ENCODE results near the gene ZFYVE27.

The ZFYVE27 gene

GRCh38 chr10:97761331-97761865, 24.5 kb downstream of the ZFYVE27 start:
- Histone ChIP-seq H3K9me3 (ENCODE audit: low read depth, low read length) (no peaks in the 10 kb centered on the region), H3K4me3 (no peak overlapping the region), H3K27ac (no peak overlapping the region), H3K9ac (ENCODE audit: insufficient read length) (no peak overlapping the region), H3K36me3 (ENCODE audit: insufficient read depth, low read length) (no peaks in the 10 kb centered on the region)
- TF ChIP-seq FOXP2 (optimal IDR thresholded peaks at IDR 0.05; ENCODE audit: control extremely low read depth, extremely low read length, insufficient read depth) (no peak), POLR2AphosphoS5 (IDR thresholded peaks at IDR 0.05; ENCODE audit: borderline replicate concordance, low read depth, low read length) (no peak), EZH2 (IDR thresholded peaks at IDR 0.05) (no peak)
- DNase-seq (ENCODE audit: low read depth, low spot score): no peak

- TF ChIP-seq EZH2 (IDR thresholded peaks at IDR 0.05) (no peak), FOXP2 (optimal IDR thresholded peaks at IDR 0.05; ENCODE audit: control extremely low read depth, extremely low read length, insufficient read depth) (no peak), POLR2AphosphoS5 (IDR thresholded peaks at IDR 0.05; ENCODE audit: borderline replicate concordance, low read depth, low read length) (no peak)
- no peak for DNase-seq (ENCODE audit: low read depth, low spot score)
Observed at GRCh38 chr10:97762056-97762455, 25.1 kb downstream of the ZFYVE27 start.

GRCh38 chr10:97762816-97763215, 25.9 kb downstream of the ZFYVE27 start:
- TF ChIP-seq POLR2AphosphoS5 (IDR thresholded peaks at IDR 0.05; ENCODE audit: borderline replicate concordance, low read depth, low read length) (no peak), EZH2 (IDR thresholded peaks at IDR 0.05) (no peak), FOXP2 (optimal IDR thresholded peaks at IDR 0.05; ENCODE audit: control extremely low read depth, extremely low read length, insufficient read depth) (no peak)
- H3K9ac ChIP-seq (ENCODE audit: insufficient read length): no peak overlapping the region
- H3K27ac ChIP-seq: no peak overlapping the region
- no peaks in the 10 kb centered on the region for H3K36me3 ChIP-seq (ENCODE audit: insufficient read depth, low read length)
- no peaks in the 10 kb centered on the region for H3K9me3 ChIP-seq (ENCODE audit: low read depth, low read length)
- no peak overlapping the region for H3K4me3 ChIP-seq
- DNase-seq (ENCODE audit: low read depth, low spot score): no peak

More at GRCh38 chr10:97762056-97762455, 25.1 kb downstream of the ZFYVE27 start:
- H3K9ac ChIP-seq (ENCODE audit: insufficient read length): no peak overlapping the region
- H3K9me3 ChIP-seq (ENCODE audit: low read depth, low read length): no peaks in the 10 kb centered on the region
- H3K36me3 ChIP-seq (ENCODE audit: insufficient read depth, low read length): no peaks in the 10 kb centered on the region
- H3K27ac ChIP-seq: no peak overlapping the region
- no peak overlapping the region for H3K4me3 ChIP-seq

GRCh38 chr10:97763411-97763810, 26.5 kb downstream of the ZFYVE27 start:
- Histone ChIP-seq H3K4me3 (no peak overlapping the region), H3K9me3 (ENCODE audit: low read depth, low read length) (no peaks in the 10 kb centered on the region), H3K27ac (no peak overlapping the region), H3K9ac (ENCODE audit: insufficient read length) (no peak overlapping the region), H3K36me3 (ENCODE audit: insufficient read depth, low read length) (no peaks in the 10 kb centered on the region)
- DNase-seq (ENCODE audit: low read depth, low spot score): no peak
- TF ChIP-seq POLR2AphosphoS5 (IDR thresholded peaks at IDR 0.05; ENCODE audit: borderline replicate concordance, low read depth, low read length) (no peak), EZH2 (IDR thresholded peaks at IDR 0.05) (no peak), FOXP2 (optimal IDR thresholded peaks at IDR 0.05; ENCODE audit: control extremely low read depth, extremely low read length, insufficient read depth) (no peak)

- Histone ChIP-seq H3K9me3 (ENCODE audit: low read depth, low read length) (no peaks in the 10 kb centered on the region), H3K4me3 (no peak overlapping the region), H3K36me3 (ENCODE audit: insufficient read depth, low read length) (no peaks in the 10 kb centered on the region), H3K9ac (ENCODE audit: insufficient read length) (no peak overlapping the region), H3K27ac (no peak overlapping the region)
- no peak for DNase-seq (ENCODE audit: low read depth, low spot score)
- TF ChIP-seq FOXP2 (optimal IDR thresholded peaks at IDR 0.05; ENCODE audit: control extremely low read depth, extremely low read length, insufficient read depth) (no peak), POLR2AphosphoS5 (IDR thresholded peaks at IDR 0.05; ENCODE audit: borderline replicate concordance, low read depth, low read length) (no peak), EZH2 (IDR thresholded peaks at IDR 0.05) (no peak)
Observed at GRCh38 chr10:97763947-97764346, 27.0 kb downstream of the ZFYVE27 start.

- DNase-seq (ENCODE audit: low read depth, low spot score): no peak
- H3K36me3 ChIP-seq (ENCODE audit: insufficient read depth, low read length): no peaks in the 10 kb centered on the region
- no peak for TF ChIP-seq POLR2AphosphoS5 (IDR thresholded peaks at IDR 0.05; ENCODE audit: borderline replicate concordance, low read depth, low read length)
- TF ChIP-seq EZH2 (IDR thresholded peaks at IDR 0.05): no peak
- no peak for TF ChIP-seq FOXP2 (optimal IDR thresholded peaks at IDR 0.05; ENCODE audit: control extremely low read depth, extremely low read length, insufficient read depth)
- H3K27ac ChIP-seq: no peak overlapping the region
- no peak overlapping the region for H3K4me3 ChIP-seq
- no peaks in the 10 kb centered on the region for H3K9me3 ChIP-seq (ENCODE audit: low read depth, low read length)
- H3K9ac ChIP-seq (ENCODE audit: insufficient read length): no peak overlapping the region
Observed at GRCh38 chr10:97764519-97764931, 27.6 kb downstream of the ZFYVE27 start.

GRCh38 chr10:97765201-97765600, 28.3 kb downstream of the ZFYVE27 start:
- Histone ChIP-seq H3K36me3 (ENCODE audit: insufficient read depth, low read length) (no peaks in the 10 kb centered on the region), H3K4me3 (no peak overlapping the region), H3K9me3 (ENCODE audit: low read depth, low read length) (no peaks in the 10 kb centered on the region), H3K27ac (no peak overlapping the region), H3K9ac (ENCODE audit: insufficient read length) (no peak overlapping the region)
- no peak for TF ChIP-seq POLR2AphosphoS5 (IDR thresholded peaks at IDR 0.05; ENCODE audit: borderline replicate concordance, low read depth, low read length)
- TF ChIP-seq FOXP2 (optimal IDR thresholded peaks at IDR 0.05; ENCODE audit: control extremely low read depth, extremely low read length, insufficient read depth): no peak
- TF ChIP-seq EZH2 (IDR thresholded peaks at IDR 0.05): no peak
- no peak for DNase-seq (ENCODE audit: low read depth, low spot score)

- no peak for DNase-seq (ENCODE audit: low read depth, low spot score)
- H3K4me3 ChIP-seq: no peak overlapping the region
- no peaks in the 10 kb centered on the region for H3K9me3 ChIP-seq (ENCODE audit: low read depth, low read length)
- no peaks in the 10 kb centered on the region for H3K36me3 ChIP-seq (ENCODE audit: insufficient read depth, low read length)
- H3K9ac ChIP-seq (ENCODE audit: insufficient read length): no peak overlapping the region
- no peak for TF ChIP-seq FOXP2 (optimal IDR thresholded peaks at IDR 0.05; ENCODE audit: control extremely low read depth, extremely low read length, insufficient read depth)
- no peak for TF ChIP-seq POLR2AphosphoS5 (IDR thresholded peaks at IDR 0.05; ENCODE audit: borderline replicate concordance, low read depth, low read length)
- TF ChIP-seq EZH2 (IDR thresholded peaks at IDR 0.05): no peak
- H3K27ac ChIP-seq: no peak overlapping the region
Observed at GRCh38 chr10:97766106-97766810, 29.3 kb downstream of the ZFYVE27 start.
